HepG2 (cell line): ENCODE data around the gene NFILZ. TPM values are rescaled to one million over a fixed set of nuclear protein-coding genes. Genes with fewer than 3 reads are reported as not detected.

Source experiments
- ATAC-seq: fragments of 200-7000 bp; cut with Tn5 transposase; 3 replicates; pipeline ENCODE4 v1.9.1; 2020; ENCODE audit warnings: mild to moderate bottlenecking, moderate library complexity
- BruUV-seq: library from RNA; stranded (reverse); fragments of 400-500 nt; replicated peaks from 2 replicates; lab custom pipeline; 2021; lab: Mats Ljungman, UMichigan
- CTCF ChIA-PET: fragments of 300-600 bp; formaldehyde crosslinking; extraction: SDS; loops from one replicate; lab custom pipeline; 2021; ENCODE audit warnings: low total read pairs, inconsistent platforms, low intra/inter-chr PET ratio; lab: Yijun Ruan, JAX
- POLR2A ChIA-PET: fragments of 350-600 bp; sonication (Branson Sonifier 250); formaldehyde crosslinking; loops from one replicate; lab custom pipeline; 2020; ENCODE audit warnings: antibody characterized with exemption, inconsistent platforms; lab: Yijun Ruan, JAX
- DNase-seq: peaks from one replicate; pipeline ENCODE4 v3.0.0-alpha.2; 2015; ENCODE audit warnings: low spot score
- FAIRE-seq: peaks from 3 replicates; lab custom pipeline; 2011; peaks lifted over from hg19 to GRCh38; lab: Jason Lieb, UNC
- H2AFZ ChIP-seq: one replicate; pipeline ENCODE4 v1.6.1; 2011; ENCODE audit warnings: low read length, inconsistent platforms
- H3K27ac ChIP-seq: fragments of 300-600 bp; 3 replicates; pipeline ENCODE4 v1.8.0; 2011; ENCODE audit warnings: mixed run types, mild to moderate bottlenecking, mixed read lengths, low read length, inconsistent platforms; ENCODE audit not compliant: insufficient read depth; ENCODE audit errors: extremely low read length
- H3K27me3 ChIP-seq, 2 experiments: fragments of 200-600 bp in 1 of 2; 2 replicates in 1 of 2; 3 replicates in 1 of 2; pipeline versions ENCODE4 v1.6.0 to v1.8.0; 2011; ENCODE audit warnings: low read length in 2 of 2, mild to moderate bottlenecking in 2 of 2, moderate library complexity in 2 of 2, inconsistent platforms in 1 of 2; ENCODE audit not compliant: insufficient read depth in 2 of 2, control insufficient read depth in 1 of 2
- H3K36me3 ChIP-seq, 2 experiments: fragments of 200-600 bp in 1 of 2; replicated peaks in 1 of 2; 2 replicates in 1 of 2; 3 replicates in 1 of 2; pipeline versions ENCODE4 v1.5.1 to v1.8.0; 2011; ENCODE audit warnings: low read length in 2 of 2, inconsistent platforms in 1 of 2; ENCODE audit not compliant: insufficient read depth in 2 of 2, control insufficient read depth in 1 of 2
- H3K4me1 ChIP-seq: 2 replicates; pipeline ENCODE4 v1.5.1; 2012; ENCODE audit warnings: low read length, inconsistent platforms; ENCODE audit not compliant: insufficient read depth
- H3K4me2 ChIP-seq: 2 replicates; pipeline ENCODE4 v1.6.0; 2011; ENCODE audit warnings: low read depth, low read length, inconsistent platforms
- H3K4me3 ChIP-seq, 3 experiments: fragments of 200-600 bp in 1 of 3; sonication (generic), shearing (Covaris generic) in 1 of 3; replicated peaks in 1 of 3; 2 replicates each; pipeline ENCODE4 v1.5.1; 2011 to 2016; ENCODE audit warnings: low read length in 3 of 3, inconsistent platforms in 2 of 3, low read depth in 2 of 3, mild to moderate bottlenecking in 2 of 3, control low read depth in 1 of 3, mixed read lengths in 1 of 3; ENCODE audit not compliant: insufficient read depth in 1 of 3
- H3K79me2 ChIP-seq: one replicate; pipeline ENCODE4 v1.6.1; 2011; ENCODE audit warnings: low read length, inconsistent platforms; ENCODE audit not compliant: insufficient read depth
- H3K9ac ChIP-seq: 2 replicates; pipeline ENCODE4 v1.6.0; 2011; ENCODE audit warnings: mild to moderate bottlenecking, low read depth, low read length, inconsistent platforms; ENCODE audit not compliant: insufficient read depth
- H3K9me3 ChIP-seq: 2 replicates; pipeline ENCODE4 v1.5.1; 2012; ENCODE audit warnings: mild to moderate bottlenecking, low read length
- H4K20me1 ChIP-seq: 2 replicates; pipeline ENCODE4 v1.6.0; 2011; ENCODE audit warnings: inconsistent platforms, mild to moderate bottlenecking, low read length, moderate library complexity; ENCODE audit not compliant: insufficient read depth
- HNF1A ChIP-seq, 2 experiments: sonication (generic) in 1 of 2; formaldehyde crosslinking in 1 of 2; IDR thresholded peaks; 2 replicates each; pipeline versions ENCODE4 v1.4.0 to v1.6.1; 2016 to 2020; ENCODE audit warnings: borderline replicate concordance in 1 of 2, low read depth in 1 of 2, mild to moderate bottlenecking in 1 of 2, missing genetic modification reagents in 1 of 2
- NFAT5 ChIP-seq: sonication (generic); formaldehyde crosslinking; IDR thresholded peaks from 2 replicates; pipeline ENCODE4 v1.4.0; 2020; ENCODE audit warnings: missing genetic modification reagents
- SATB2 ChIP-seq: sonication (generic); formaldehyde crosslinking; IDR thresholded peaks from 2 replicates; pipeline ENCODE4 v1.5.0; 2020; ENCODE audit warnings: missing genetic modification reagents
- TBP ChIP-seq: sonication (generic); formaldehyde crosslinking; IDR thresholded peaks from 2 replicates; pipeline ENCODE4 v1.5.0; 2020; ENCODE audit warnings: missing genetic modification reagents
- TFAP4 ChIP-seq: sonication (generic); IDR thresholded peaks from 2 replicates; pipeline ENCODE4 v1.6.1; 2016; ENCODE audit warnings: low read depth, borderline replicate concordance
- ZMYM3 ChIP-seq: sonication (generic); formaldehyde crosslinking; IDR thresholded peaks from 2 replicates; pipeline ENCODE4 v1.5.1; 2020; ENCODE audit warnings: mild to moderate bottlenecking, missing genetic modification reagents
- ZNF607 ChIP-seq: sonication (generic); formaldehyde crosslinking; IDR thresholded peaks from 2 replicates; pipeline ENCODE4 v1.5.1; 2020; ENCODE audit warnings: missing genetic modification reagents, mild to moderate bottlenecking, borderline replicate concordance
- ZNF629 ChIP-seq: sonication (generic); formaldehyde crosslinking; conservative IDR thresholded peaks from 2 replicates; pipeline ENCODE4 v1.5.0; 2020; ENCODE audit warnings: missing genetic modification reagents
- ZNF703 ChIP-seq: sonication (generic); formaldehyde crosslinking; IDR thresholded peaks from 2 replicates; pipeline ENCODE4 v1.5.1; 2020; ENCODE audit warnings: missing genetic modification reagents, mild to moderate bottlenecking, moderate library complexity, borderline replicate concordance
- WGBS: methylation state at CpG from one replicate; pipeline ENCODE4 v1.1.6; 2017; ENCODE audit warnings: low lambda C conversion rate; 5-methylcytosine and 5-hydroxymethylcytosine counted together
- in situ Hi-C: cut with HindIII; loops from 2 replicates; pipeline ENCODE4 v1.10.0; 2017; ENCODE audit warnings: low pct_unique_long_range_greater_than_20kb; ENCODE audit not compliant: extremely low pct_ligation_motif_present
- intact Hi-C: fragments of 100-400 bp; cut with micrococcal nuclease; formaldehyde crosslinking; loops from one replicate; pipeline ENCODE4 v1.10.0; 2022; ENCODE audit not compliant: unreplicated experiment
- polyA plus RNA-seq, 8 experiments: library from polyadenylated mRNA; depleted of rRNA in 3 of 8; stranded (reverse) in 7 of 8; unstranded in 1 of 8; fragments of >200 nt; fragmentation: Illumina TruSeq in 4 of 8; extraction: Trizol in 4 of 8; gene quantifications; 2 replicates each; pipeline versions ENCODE4 v1.2.1 to v1.2.3, GENCODE V29; 2011 to 2016; ENCODE audit warnings: low read depth in 4 of 8, missing spikeins in 1 of 8, mixed read lengths in 1 of 8; ENCODE audit not compliant: insufficient read depth in 1 of 8
- total RNA-seq, 5 experiments: library from RNA; depleted of rRNA; stranded (reverse); fragments of >200 nt; fragmentation: Illumina TruSeq; extraction: Trizol; gene quantifications; 2 replicates each; pipeline ENCODE4 v1.2.3, GENCODE V29; 2016; ENCODE audit warnings: low read depth in 1 of 5
- TF ChIP-seq, protein P1 (sequence below): sonication (generic); formaldehyde crosslinking; IDR thresholded peaks from 2 replicates; pipeline ENCODE4 v1.5.0; 2020; ENCODE audit warnings: missing genetic modification reagents, mild to moderate bottlenecking, borderline replicate concordance

The NFILZ gene
- total and polyA plus RNA-seq, 2 of the 13 experiments (the other 11 are each of a cell fraction or from before 2014, with no cell fraction given) = not detected

- H3K79me2 ChIP-seq = no peaks in the 10 kb centered on the region
- H3K4me2 ChIP-seq = no peak overlapping the region
- CTCF ChIA-PET = no interaction called here
- intact Hi-C loops = no loop called here
- no peaks in the 10 kb centered on the region for H4K20me1 ChIP-seq
- BruUV-seq = no TSS peak
- WGBS = 49% methylated on average over 4 of the region's 4 CpGs
- H2AFZ ChIP-seq = no peak overlapping the region
- no peaks in the 10 kb centered on the region for H3K9me3 ChIP-seq
- in situ Hi-C loops = no loop called here
- H3K27ac ChIP-seq = no peak overlapping the region
- ATAC-seq (no peak), DNase-seq (no peak), FAIRE-seq (no peak)
- POLR2A ChIA-PET = interaction anchor here (1.2 kb wide), 2 partner anchors 13 to 24 kb away, joined by 3 to 5 read pairs; partner anchors contain the start of gene NFILZ
- H3K9ac ChIP-seq = no peak overlapping the region
- H3K27me3 ChIP-seq = no peaks in the 10 kb centered on the region
- no peak overlapping the region for H3K4me3 ChIP-seq
- H3K36me3 ChIP-seq = no peaks in the 10 kb centered on the region
- peaks cover 22% of the 10 kb centered on the region for H3K4me1 ChIP-seq
- TF ChIP-seq TFAP4 = no peak
- no peak for TF ChIP-seq ZNF607 (CRISPR knock-in tag)
- peak; percentile 93 for TF ChIP-seq ZNF629 (CRISPR knock-in tag)
- TF ChIP-seq TBP (CRISPR knock-in tag) = no peak
- TF ChIP-seq ZNF703 (CRISPR knock-in tag) = no peak
- TF ChIP-seq HNF1A (IDR thresholded peaks at IDR 0.05; ENCODE audit: low read depth) = no peak
- no peak for TF ChIP-seq HNF1A (CRISPR knock-in tag; IDR thresholded peaks at IDR 0.05; ENCODE audit: borderline replicate concordance)
- no peak for TF ChIP-seq SATB2 (CRISPR knock-in tag)
- TF ChIP-seq ZMYM3 (CRISPR knock-in tag) = 0 out of 2 replicates have a peak, but pooled peaks have one; percentile 25
- no peak for TF ChIP-seq NFAT5 (CRISPR knock-in tag)
- TF ChIP-seq, protein P1, sequence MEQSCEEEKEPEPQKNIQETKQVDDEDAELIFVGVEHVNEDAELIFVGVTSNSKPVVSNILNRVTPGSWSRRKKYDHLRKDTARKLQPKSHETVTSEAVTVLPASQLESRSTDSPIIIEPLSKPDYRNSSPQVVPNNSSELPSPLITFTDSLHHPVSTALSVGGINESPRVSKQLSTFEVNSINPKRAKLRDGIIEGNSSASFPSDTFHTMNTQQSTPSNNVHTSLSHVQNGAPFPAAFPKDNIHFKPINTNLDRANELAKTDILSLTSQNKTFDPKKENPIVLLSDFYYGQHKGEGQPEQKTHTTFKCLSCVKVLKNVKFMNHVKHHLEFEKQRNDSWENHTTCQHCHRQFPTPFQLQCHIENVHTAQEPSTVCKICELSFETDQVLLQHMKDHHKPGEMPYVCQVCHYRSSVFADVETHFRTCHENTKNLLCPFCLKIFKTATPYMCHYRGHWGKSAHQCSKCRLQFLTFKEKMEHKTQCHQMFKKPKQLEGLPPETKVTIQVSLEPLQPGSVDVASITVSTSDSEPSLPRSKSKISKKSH (CRISPR knock-in tag) = no peak
These were observed 12.4 kb upstream of the NFILZ start for GRCh38 chr19:8617984-8618383.
